Transverse colon (tissue), 3 donors: ENCODE measurements around the gene GRPR.

ENCODE experiments used
- CTCF ChIP-seq, 5 experiments: fragments of 200-600 bp in 3 of 5; fragments of 450-650 bp in 2 of 5; sonication (generic) in 3 of 5; IDR thresholded peaks; 1 replicate in 2 of 5; 2 replicates in 3 of 5; pipeline ENCODE4 v1.5.1; 2016 to 2017; ENCODE audit warnings: antibody characterized with exemption in 5 of 5, inconsistent platforms in 3 of 5, mild to moderate bottlenecking in 2 of 5, moderate library complexity in 1 of 5
- EP300 ChIP-seq: sonication (generic); formaldehyde crosslinking; IDR thresholded peaks from one replicate; pipeline ENCODE4 v1.6.1; 2017; ENCODE audit warnings: antibody characterized with exemption, low read depth

- TF ChIP-seq CTCF (IDR thresholded peaks at IDR 0.05) (no peak), EP300 (no peak)
These were observed 36.3 kb upstream of the GRPR start for GRCh38 chrX:16087076-16087475.
